Stimulated activated CD4-positive, alpha-beta T cell treated with anti-CD3 and anti-CD28 coated beads, Interleukin-4, amount 100 ng/mL, for 4 hours (primary cell): ENCODE measurements around the gene CRTC1.
"Not testable (repeated sequence)": the region's sequence is repeated elsewhere in the genome, so short reads cannot be mapped to it uniquely, and the experiment has no call there.

ENCODE experiments used
- DNase-seq, 2 experiments: peaks; one replicate each; pipeline ENCODE4 v3.0.0-alpha.2; 2020

Gene CRTC1

GRCh38 chr19:18731562-18732008 is 48.1 kb downstream of the CRTC1 start:
- DNase-seq: no peak

- DNase-seq: no peak
These were observed 49.7 kb downstream of the CRTC1 start for GRCh38 chr19:18733196-18733647.

- not testable (repeated sequence) for DNase-seq
These were observed 50.4 kb downstream of the CRTC1 start for GRCh38 chr19:18733762-18734332.

- DNase-seq: no peak
These were observed 51.8 kb downstream of the CRTC1 start for GRCh38 chr19:18735324-18735723.

GRCh38 chr19:18735752-18736151 is 52.3 kb downstream of the CRTC1 start:
- DNase-seq: no peak

GRCh38 chr19:18736415-18737336 is 53.2 kb downstream of the CRTC1 start:
- no peak for DNase-seq

GRCh38 chr19:18737337-18737953 is 54.0 kb downstream of the CRTC1 start:
- DNase-seq: no peak

GRCh38 chr19:18737954-18738351 is 54.5 kb downstream of the CRTC1 start:
- DNase-seq: no peak

- DNase-seq: no peak
These were observed 55.6 kb downstream of the CRTC1 start for GRCh38 chr19:18738961-18739690.

GRCh38 chr19:18741124-18742121 is 57.9 kb downstream of the CRTC1 start:
- no peak for DNase-seq

- no peak for DNase-seq
These were observed 58.8 kb downstream of the CRTC1 start for GRCh38 chr19:18742324-18742723.

- DNase-seq: no peak
These were observed 59.6 kb downstream of the CRTC1 start for GRCh38 chr19:18742838-18743783.

GRCh38 chr19:18743784-18744418 is 60.4 kb downstream of the CRTC1 start:
- no peak for DNase-seq

GRCh38 chr19:18745012-18745735 is 61.7 kb downstream of the CRTC1 start:
- DNase-seq: no peak

- DNase-seq: no peak
These were observed 62.5 kb downstream of the CRTC1 start for GRCh38 chr19:18745931-18746330.

- no peak for DNase-seq
These were observed 63.2 kb downstream of the CRTC1 start for GRCh38 chr19:18746401-18747325.

- DNase-seq: no peak
These were observed 66.1 kb downstream of the CRTC1 start for GRCh38 chr19:18749362-18750231.
